MM.1S (cell line): ENCODE measurements around the gene FAM53C.

Experiments
- DNase-seq: peaks from one replicate; pipeline ENCODE4 v3.0.0-alpha.2; 2015
- H2AFZ ChIP-seq: fragments of 300-600 bp; sonication (generic); 2 replicates; pipeline ENCODE4 v1.6.0; 2016; ENCODE audit warnings: antibody characterized with exemption, low read length
- H3F3A ChIP-seq: fragments of 300-600 bp; sonication (generic); 2 replicates; pipeline ENCODE4 v1.6.1; 2016; ENCODE audit warnings: mild to moderate bottlenecking, antibody characterized with exemption, low read length, moderate library complexity, mixed read lengths; ENCODE audit not compliant: insufficient read depth
- H3K27ac ChIP-seq: fragments of 300-600 bp; sonication (generic); 2 replicates; pipeline ENCODE4 v1.5.1; 2016; ENCODE audit warnings: mild to moderate bottlenecking, low read length
- H3K27me3 ChIP-seq: fragments of 300-600 bp; sonication (generic); replicated peaks from 2 replicates; pipeline ENCODE4 v1.6.0; 2016; ENCODE audit warnings: low read length; ENCODE audit not compliant: insufficient read depth
- H3K36me3 ChIP-seq: fragments of 300-600 bp; sonication (generic); replicated peaks from 2 replicates; pipeline ENCODE4 v1.6.1; 2016; ENCODE audit warnings: mild to moderate bottlenecking, low read length, mixed read lengths; ENCODE audit not compliant: insufficient read depth
- H3K4me1 ChIP-seq: fragments of 300-600 bp; sonication (generic); 2 replicates; pipeline ENCODE4 v1.6.1; 2016; ENCODE audit warnings: low read length, mixed read lengths
- H3K4me2 ChIP-seq: fragments of 300-600 bp; sonication (generic); 2 replicates; pipeline ENCODE4 v1.6.0; 2016; ENCODE audit warnings: low read depth, low read length
- H3K4me3 ChIP-seq: fragments of 300-600 bp; sonication (generic); 2 replicates; pipeline ENCODE4 v1.5.1; 2016; ENCODE audit warnings: low read length, mixed read lengths
- H3K79me2 ChIP-seq: fragments of 300-600 bp; sonication (generic); 2 replicates; pipeline ENCODE4 v1.6.1; 2016; ENCODE audit warnings: mixed run types, low read length, mixed read lengths
- H3K9ac ChIP-seq: fragments of 300-600 bp; sonication (generic); 2 replicates; pipeline ENCODE4 v1.6.1; 2016; ENCODE audit warnings: low read length, mixed read lengths
- H3K9me2 ChIP-seq: fragments of 300-600 bp; sonication (generic); replicated peaks from 2 replicates; pipeline ENCODE4 v1.6.1; 2016; ENCODE audit warnings: mild to moderate bottlenecking, low read length, mixed read lengths; ENCODE audit not compliant: insufficient read depth
- H3K9me3 ChIP-seq: fragments of 300-600 bp; sonication (generic); replicated peaks from 2 replicates; pipeline ENCODE4 v1.6.1; 2016; ENCODE audit warnings: mild to moderate bottlenecking, low read length, mixed read lengths; ENCODE audit not compliant: insufficient read depth
- H4K20me1 ChIP-seq: fragments of 300-600 bp; sonication (generic); 2 replicates; pipeline ENCODE4 v1.6.1; 2016; ENCODE audit warnings: mild to moderate bottlenecking, low read length, moderate library complexity, mixed read lengths; ENCODE audit not compliant: insufficient read depth
- CTCF ChIP-seq: fragments of 300-600 bp; sonication (generic); IDR thresholded peaks from 2 replicates; pipeline ENCODE4 v1.5.1; 2016; ENCODE audit warnings: antibody characterized with exemption, low read length, mixed read lengths
- EZH2 ChIP-seq: fragments of 300-600 bp; sonication (generic); optimal IDR thresholded peaks from 2 replicates; pipeline ENCODE3; 2017; ENCODE audit warnings: low read depth, mild to moderate bottlenecking, antibody characterized with exemption, low read length, mixed read lengths
- EZH2phosphoT487 ChIP-seq: fragments of 300-600 bp; sonication (generic); IDR thresholded peaks from 2 replicates; pipeline ENCODE4 v1.6.1; 2018; ENCODE audit warnings: antibody characterized with exemption, low read length

Gene FAM53C

GRCh38 chr5:138346889-138347288, 8.8 kb downstream of the FAM53C start:
- Histone ChIP-seq H3K4me1 (no peaks in the 10 kb centered on the region), H3K4me3 (no peak overlapping the region), H3K9me2 (no peaks in the 10 kb centered on the region), H3K36me3 (0 out of 2 replicates have a peak, but pooled peaks cover 4% of the 10 kb centered on the region), H3F3A (no peaks in the 10 kb centered on the region), H2AFZ (no peak overlapping the region), H3K9ac (no peak overlapping the region), H3K79me2 (peaks cover 11% of the 10 kb centered on the region), H3K9me3 (no peaks in the 10 kb centered on the region), H3K27me3 (no peaks in the 10 kb centered on the region), H3K27ac (no peak overlapping the region), H3K4me2 (no peak overlapping the region), H4K20me1 (no peaks in the 10 kb centered on the region)
- no peak for DNase-seq
- TF ChIP-seq EZH2 (no peak), EZH2phosphoT487 (no peak), CTCF (no peak)

- H3K79me2 ChIP-seq, result peaks cover 22% of the 10 kb centered on the region
- 0 out of 2 replicates have a peak, but pooled peaks cover 3% of the 10 kb centered on the region for H3K36me3 ChIP-seq
- no peak overlapping the region for H3K27ac ChIP-seq
- no peak for DNase-seq
- H3K27me3 ChIP-seq, result no peaks in the 10 kb centered on the region
- H4K20me1 ChIP-seq, result peaks cover 6% of the 10 kb centered on the region; the same call in 1 of the 2 replicates
- no peak overlapping the region for H2AFZ ChIP-seq
- peaks cover 8% of the 10 kb centered on the region; the same call in 1 of the 2 replicates for H3K4me1 ChIP-seq
- peaks cover 10% of the 10 kb centered on the region for H3F3A ChIP-seq
- TF ChIP-seq CTCF (no peak), EZH2 (no peak), EZH2phosphoT487 (no peak)
- no peak overlapping the region for H3K4me2 ChIP-seq
- no peak overlapping the region for H3K9ac ChIP-seq
- H3K9me3 ChIP-seq, result no peaks in the 10 kb centered on the region
- H3K9me2 ChIP-seq, result no peaks in the 10 kb centered on the region
- H3K4me3 ChIP-seq, result no peak overlapping the region
These were observed 11.9 kb downstream of the FAM53C start for GRCh38 chr5:138349852-138350562.

- Histone ChIP-seq H3K9ac (no peak overlapping the region), H3K79me2 (peaks cover 28% of the 10 kb centered on the region), H3K4me3 (no peak overlapping the region)
These were observed 12.5 kb downstream of the FAM53C start for GRCh38 chr5:138350563-138350890.

More at GRCh38 chr5:138350563-138350890, 12.5 kb downstream of the FAM53C start:
- no peak for DNase-seq
- Histone ChIP-seq H3K9me2 (no peaks in the 10 kb centered on the region), H3K36me3 (0 out of 2 replicates have a peak, but pooled peaks cover 3% of the 10 kb centered on the region), H3K9me3 (no peaks in the 10 kb centered on the region), H2AFZ (no peak overlapping the region), H3K4me1 (peaks cover 13% of the 10 kb centered on the region; the same call in 1 of the 2 replicates), H4K20me1 (peaks cover 6% of the 10 kb centered on the region; the same call in 1 of the 2 replicates), H3K4me2 (no peak overlapping the region), H3K27ac (no peak overlapping the region), H3F3A (peaks cover 10% of the 10 kb centered on the region), H3K27me3 (no peaks in the 10 kb centered on the region)
- TF ChIP-seq CTCF, result no peak
- TF ChIP-seq EZH2, result no peak
- no peak for TF ChIP-seq EZH2phosphoT487
